Stomach (tissue), 4 donors: ENCODE results near the gene TSPAN3.

ENCODE experiments used
- POLR2A ChIP-seq, 4 donors: fragments of 450-650 bp; IDR thresholded peaks; one replicate each; pipeline ENCODE4 v1.6.1; 2016; ENCODE audit warnings: antibody characterized with exemption in 4 of 4, control low read depth in 2 of 4, mild to moderate bottlenecking in 1 of 4, moderate library complexity in 1 of 4
- POLR2AphosphoS5 ChIP-seq, 3 donors: sonication (generic); formaldehyde crosslinking; IDR thresholded peaks; one replicate each; pipeline ENCODE4 v1.6.1; 2016; ENCODE audit warnings: antibody characterized with exemption in 3 of 3

GRCh38 chr15:77013776-77014131 lies 57.2 kb downstream of the TSPAN3 start:
- TF ChIP-seq POLR2A (IDR thresholded peaks at IDR 0.05) (no peak), POLR2AphosphoS5 (IDR thresholded peaks at IDR 0.05) (no peak)
